OCI-LY1 (cell line): ENCODE measurements around the gene FMO2.

Source experiments
- H2AFZ ChIP-seq: fragments of 200-600 bp; sonication (generic), shearing (Covaris generic); 2 replicates; pipeline ENCODE4 v1.6.0; 2014; ENCODE audit warnings: antibody characterized with exemption, mild to moderate bottlenecking, low read length
- H3F3A ChIP-seq: fragments of 200-600 bp; sonication (generic), shearing (Covaris generic); 2 replicates; pipeline ENCODE4 v1.6.0; 2014; ENCODE audit warnings: mild to moderate bottlenecking, antibody characterized with exemption, low read length, moderate library complexity; ENCODE audit not compliant: insufficient read depth
- H3K27ac ChIP-seq: fragments of 200-600 bp; sonication (generic); 2 replicates; pipeline ENCODE4 v1.5.1; 2014; ENCODE audit warnings: low read length, mixed run types, mild to moderate bottlenecking, low read depth; ENCODE audit not compliant: poor library complexity, severe bottlenecking
- H3K27me3 ChIP-seq: fragments of 200-600 bp; sonication (generic); 2 replicates; pipeline ENCODE4 v1.6.0; 2014; ENCODE audit warnings: antibody characterized with exemption, mild to moderate bottlenecking, low read length, moderate library complexity; ENCODE audit not compliant: insufficient read depth
- H3K36me3 ChIP-seq: fragments of 200-600 bp; sonication (generic); 2 replicates; pipeline ENCODE4 v1.6.1; 2014; ENCODE audit warnings: mild to moderate bottlenecking, antibody characterized with exemption, low read length, moderate library complexity, mixed read lengths; ENCODE audit not compliant: insufficient read depth
- H3K4me1 ChIP-seq: fragments of 200-600 bp; sonication (generic); 2 replicates; pipeline ENCODE4 v1.5.1; 2014; ENCODE audit warnings: mild to moderate bottlenecking, low read length, moderate library complexity; ENCODE audit not compliant: insufficient read depth, severe bottlenecking
- H3K4me2 ChIP-seq: fragments of 200-600 bp; sonication (generic), shearing (Covaris generic); 2 replicates; pipeline ENCODE4 v1.6.1; 2014; ENCODE audit warnings: low read length
- H3K4me3 ChIP-seq: fragments of 200-600 bp; sonication (generic); 2 replicates; pipeline ENCODE4 v1.5.1; 2014; ENCODE audit warnings: low read length, low read depth, mild to moderate bottlenecking, mixed read lengths; ENCODE audit not compliant: poor library complexity, severe bottlenecking
- H3K79me2 ChIP-seq: fragments of 200-600 bp; shearing (Covaris generic); 2 replicates; pipeline ENCODE4 v1.6.1; 2016; ENCODE audit warnings: mixed run types, low read length, mixed read lengths; ENCODE audit not compliant: insufficient read depth
- H3K9ac ChIP-seq: fragments of 200-600 bp; sonication (generic), shearing (Covaris generic); 2 replicates; pipeline ENCODE4 v1.6.1; 2014; ENCODE audit warnings: mild to moderate bottlenecking, low read length, mixed read lengths
- H3K9me2 ChIP-seq: fragments of 200-600 bp; sonication (generic), shearing (Covaris generic); 2 replicates; pipeline ENCODE4 v1.6.1; 2014; ENCODE audit warnings: low read depth, mild to moderate bottlenecking, low read length, mixed read lengths
- H3K9me3 ChIP-seq: fragments of 200-600 bp; shearing (Covaris generic); 2 replicates; pipeline ENCODE4 v1.6.1; 2014; ENCODE audit warnings: low read length, mixed read lengths
- H4K20me1 ChIP-seq: fragments of 200-600 bp; sonication (generic), shearing (Covaris generic); 2 replicates; pipeline ENCODE4 v1.6.0; 2016; ENCODE audit warnings: mild to moderate bottlenecking, low read length; ENCODE audit not compliant: insufficient read depth
- EZH2 ChIP-seq: fragments of 200-600 bp; sonication (generic), shearing (Covaris generic); IDR thresholded peaks from 2 replicates; pipeline ENCODE4 v1.8.0; 2017; ENCODE audit warnings: borderline replicate concordance, mixed run types, mild to moderate bottlenecking, antibody characterized with exemption, low read length, moderate library complexity, mixed read lengths
- TF ChIP-seq, protein P1 (sequence below): fragments of 200-600 bp; sonication (generic), shearing (Covaris generic); IDR thresholded peaks from 2 replicates; pipeline ENCODE4 v1.5.1; 2017; ENCODE audit warnings: mild to moderate bottlenecking, antibody characterized with exemption, low read length, moderate library complexity, mixed read lengths

The FMO2 gene

DNA sequence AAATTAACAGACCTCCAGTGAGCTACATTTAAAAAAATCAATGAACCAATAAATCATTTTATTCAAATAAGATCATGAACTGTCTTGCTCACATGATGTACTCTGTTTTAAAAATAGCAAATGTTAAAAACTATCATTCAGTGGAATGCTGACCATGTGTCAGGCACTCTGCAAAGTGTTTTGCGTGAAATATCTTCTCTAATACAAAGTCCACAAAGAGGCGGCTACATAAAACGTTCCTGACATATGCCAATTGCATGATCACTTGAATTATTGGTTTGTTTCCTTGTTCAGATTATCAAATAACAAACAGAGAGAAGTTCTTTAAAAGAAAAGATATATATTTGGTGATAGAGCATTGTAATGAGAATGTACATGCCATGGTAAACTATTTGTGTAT, 10.7 kb downstream of the FMO2 start:
- no peaks in the 10 kb centered on the region for H3K9me2 ChIP-seq
- no peaks in the 10 kb centered on the region for H3F3A ChIP-seq
- H3K79me2 ChIP-seq = no peaks in the 10 kb centered on the region
- no peak overlapping the region for H3K9ac ChIP-seq
- no peak overlapping the region for H3K27ac ChIP-seq
- H3K27me3 ChIP-seq = no peaks in the 10 kb centered on the region
- no peaks in the 10 kb centered on the region for H3K9me3 ChIP-seq
- no peak overlapping the region for H2AFZ ChIP-seq
- no peaks in the 10 kb centered on the region for H3K4me1 ChIP-seq
- no peaks in the 10 kb centered on the region for H4K20me1 ChIP-seq
- no peak overlapping the region for H3K4me3 ChIP-seq
- no peak for TF ChIP-seq EZH2
- TF ChIP-seq, protein P1, sequence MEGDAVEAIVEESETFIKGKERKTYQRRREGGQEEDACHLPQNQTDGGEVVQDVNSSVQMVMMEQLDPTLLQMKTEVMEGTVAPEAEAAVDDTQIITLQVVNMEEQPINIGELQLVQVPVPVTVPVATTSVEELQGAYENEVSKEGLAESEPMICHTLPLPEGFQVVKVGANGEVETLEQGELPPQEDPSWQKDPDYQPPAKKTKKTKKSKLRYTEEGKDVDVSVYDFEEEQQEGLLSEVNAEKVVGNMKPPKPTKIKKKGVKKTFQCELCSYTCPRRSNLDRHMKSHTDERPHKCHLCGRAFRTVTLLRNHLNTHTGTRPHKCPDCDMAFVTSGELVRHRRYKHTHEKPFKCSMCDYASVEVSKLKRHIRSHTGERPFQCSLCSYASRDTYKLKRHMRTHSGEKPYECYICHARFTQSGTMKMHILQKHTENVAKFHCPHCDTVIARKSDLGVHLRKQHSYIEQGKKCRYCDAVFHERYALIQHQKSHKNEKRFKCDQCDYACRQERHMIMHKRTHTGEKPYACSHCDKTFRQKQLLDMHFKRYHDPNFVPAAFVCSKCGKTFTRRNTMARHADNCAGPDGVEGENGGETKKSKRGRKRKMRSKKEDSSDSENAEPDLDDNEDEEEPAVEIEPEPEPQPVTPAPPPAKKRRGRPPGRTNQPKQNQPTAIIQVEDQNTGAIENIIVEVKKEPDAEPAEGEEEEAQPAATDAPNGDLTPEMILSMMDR = no peak
- H3K36me3 ChIP-seq = no peaks in the 10 kb centered on the region
- H3K4me2 ChIP-seq = no peak overlapping the region

GRCh38 chr1:171196351-171196750, 11.3 kb downstream of the FMO2 start:
- Histone ChIP-seq H3K79me2 (no peaks in the 10 kb centered on the region), H3K9me3 (no peaks in the 10 kb centered on the region), H3K9ac (no peak overlapping the region), H3K4me3 (no peak overlapping the region), H3K4me1 (no peaks in the 10 kb centered on the region), H3K9me2 (no peaks in the 10 kb centered on the region), H3K36me3 (no peaks in the 10 kb centered on the region), H3K27me3 (no peaks in the 10 kb centered on the region), H2AFZ (no peak overlapping the region), H3F3A (no peaks in the 10 kb centered on the region), H3K4me2 (no peak overlapping the region), H3K27ac (no peak overlapping the region), H4K20me1 (no peaks in the 10 kb centered on the region)
- TF ChIP-seq, protein P1 = no peak
- TF ChIP-seq EZH2 = no peak

DNA sequence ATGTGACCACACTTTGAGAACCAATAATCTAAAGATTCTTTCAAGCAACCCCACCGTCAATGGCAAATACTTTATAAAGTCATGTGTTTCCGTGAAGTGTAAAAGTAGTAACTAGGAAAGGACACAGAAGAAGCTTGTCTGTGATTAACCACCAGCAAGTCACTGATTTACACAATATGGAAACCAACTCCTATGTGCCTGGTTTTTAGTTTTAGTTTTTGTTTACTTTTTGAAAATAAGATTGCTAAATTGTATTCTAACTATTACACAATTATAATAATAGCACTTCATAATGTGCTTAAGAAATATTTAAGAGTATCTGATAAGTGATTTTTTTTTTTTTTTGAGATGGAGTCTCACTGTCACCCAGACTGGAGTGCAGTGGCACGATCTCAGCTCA, 13.0 kb downstream of the FMO2 start:
- Histone ChIP-seq H3K27me3 (no peaks in the 10 kb centered on the region), H3K4me1 (no peaks in the 10 kb centered on the region), H3K9me3 (no peaks in the 10 kb centered on the region), H3F3A (no peaks in the 10 kb centered on the region), H3K9me2 (no peaks in the 10 kb centered on the region), H2AFZ (no peak overlapping the region), H3K79me2 (no peaks in the 10 kb centered on the region), H3K9ac (no peak overlapping the region), H3K27ac (no peak overlapping the region), H3K36me3 (no peaks in the 10 kb centered on the region), H3K4me2 (no peak overlapping the region), H4K20me1 (no peaks in the 10 kb centered on the region), H3K4me3 (no peak overlapping the region)
- TF ChIP-seq EZH2 = no peak

GRCh38 chr1:171204296-171204695, 19.2 kb downstream of the FMO2 start:
- H3K36me3 ChIP-seq = no peaks in the 10 kb centered on the region
- no peaks in the 10 kb centered on the region for H3K79me2 ChIP-seq
- TF ChIP-seq, protein P1 = no peak
- TF ChIP-seq EZH2 = no peak
- no peak overlapping the region for H3K27ac ChIP-seq
- H3K4me3 ChIP-seq = no peak overlapping the region
- H3K9me3 ChIP-seq = no peaks in the 10 kb centered on the region
- H3F3A ChIP-seq = no peaks in the 10 kb centered on the region
- no peak overlapping the region for H3K9ac ChIP-seq
- no peaks in the 10 kb centered on the region for H3K4me1 ChIP-seq
- H3K4me2 ChIP-seq = no peak overlapping the region
- no peaks in the 10 kb centered on the region for H4K20me1 ChIP-seq
- no peak overlapping the region for H2AFZ ChIP-seq
- no peaks in the 10 kb centered on the region for H3K27me3 ChIP-seq
- H3K9me2 ChIP-seq = no peaks in the 10 kb centered on the region
